ENCODE results near the gene PTPRN2.
A peak's percentile ranks its signal among the peaks of the same experiment; 100 is the strongest.
"Not testable (repeated sequence)": the region's sequence is repeated elsewhere in the genome, so short reads cannot be mapped to it uniquely, and the experiment has no call there.

PTPRN2 gene

GRCh38 chr7:157862731-157863130, 724.9 kb downstream of the PTPRN2 start:
- no peak for DNase-seq (ENCODE audit: low read depth)

GRCh38 chr7:157861551-157861950, 726.1 kb downstream of the PTPRN2 start:
- no peak for DNase-seq (ENCODE audit: low read depth)

DNA sequence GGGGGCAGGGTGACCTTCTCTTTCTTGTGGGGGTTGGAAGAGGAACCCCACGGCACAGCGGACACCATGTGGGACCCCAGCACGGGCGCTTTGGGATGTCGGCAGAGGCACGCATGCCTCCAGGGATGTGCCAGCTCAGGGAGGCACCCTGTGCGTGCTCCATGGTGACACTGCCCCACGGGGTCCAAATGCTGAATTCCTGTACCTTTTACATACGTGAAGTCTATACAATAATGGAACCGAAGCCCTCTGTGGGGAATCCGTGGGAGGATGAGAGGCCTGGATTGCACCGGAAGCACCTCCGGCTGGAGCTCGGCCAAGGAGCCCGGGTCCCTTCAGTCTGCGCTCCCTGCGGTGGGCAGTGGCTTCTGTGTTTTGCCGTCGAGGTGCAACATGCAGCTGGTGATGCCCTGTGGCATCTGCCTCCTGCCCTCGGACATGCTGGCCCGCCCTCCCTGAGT, 726.6 kb downstream of the PTPRN2 start:
- no peak for DNase-seq (ENCODE audit: low read depth)

GRCh38 chr7:157860406-157860805, 727.2 kb downstream of the PTPRN2 start:
- no peak for DNase-seq (ENCODE audit: low read depth)

GRCh38 chr7:157859915-157860314, 727.7 kb downstream of the PTPRN2 start:
- DNase-seq (ENCODE audit: low read depth) = no peak

DNA sequence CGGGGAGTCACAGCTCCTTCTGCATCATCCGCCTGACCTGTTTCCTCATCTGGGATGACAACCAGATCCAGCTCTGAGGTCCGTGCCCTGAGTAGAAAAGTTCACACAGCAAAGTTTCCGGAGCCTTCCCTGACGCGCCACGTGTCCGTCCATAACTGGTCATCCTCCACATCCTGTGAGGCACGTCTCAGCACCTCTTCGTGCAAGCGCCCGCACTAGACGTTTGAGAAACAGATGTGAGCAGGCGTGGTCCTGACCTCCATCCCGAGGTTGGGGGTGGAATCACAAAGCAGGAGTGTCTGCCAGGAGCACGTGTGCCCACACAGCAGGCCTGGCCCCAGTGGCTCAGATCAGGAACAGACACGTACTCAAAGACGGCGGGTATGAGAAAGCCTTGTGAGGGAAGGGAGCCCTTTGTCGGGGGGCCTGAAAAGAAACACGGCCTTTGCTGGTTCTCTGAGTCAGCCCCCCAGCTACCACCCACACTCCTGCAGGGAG, 730.0 kb downstream of the PTPRN2 start:
- DNase-seq (ENCODE audit: low read depth) = no peak

DNA sequence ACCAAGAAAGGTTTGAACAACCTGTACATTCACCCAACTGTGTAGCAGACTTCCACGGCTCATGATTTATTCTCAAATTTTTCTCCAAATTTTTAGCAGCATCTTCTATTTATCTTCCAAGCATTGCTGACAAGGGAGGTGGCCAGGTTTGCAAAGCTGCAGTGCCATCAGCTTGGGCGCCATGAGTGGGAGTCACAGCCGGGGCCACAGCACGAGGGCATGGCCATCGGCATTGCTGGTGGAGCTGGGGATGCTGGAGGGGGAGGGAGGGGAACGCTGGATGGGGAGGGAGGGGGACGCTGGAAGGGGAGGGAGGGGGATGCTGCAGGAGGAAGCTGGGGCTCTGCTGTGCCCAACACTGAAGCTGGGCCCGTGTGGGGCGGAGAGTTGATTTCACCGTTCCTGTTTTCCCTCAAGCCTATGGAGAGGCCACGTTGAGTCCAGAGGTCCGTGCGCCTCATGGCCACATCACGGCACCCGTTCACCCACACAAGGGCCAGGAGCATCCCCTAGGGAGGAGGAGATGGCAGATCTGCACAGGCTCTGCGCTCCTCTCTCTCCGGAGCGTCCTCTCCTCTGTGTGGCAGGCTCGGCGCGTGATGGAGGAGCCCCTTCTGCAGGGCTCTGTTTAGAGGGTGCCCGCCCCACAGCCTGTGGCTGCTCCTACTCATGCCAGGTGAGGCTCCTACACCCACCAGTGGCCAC, 730.6 kb downstream of the PTPRN2 start:
- no peak for DNase-seq (ENCODE audit: low read depth)

DNA sequence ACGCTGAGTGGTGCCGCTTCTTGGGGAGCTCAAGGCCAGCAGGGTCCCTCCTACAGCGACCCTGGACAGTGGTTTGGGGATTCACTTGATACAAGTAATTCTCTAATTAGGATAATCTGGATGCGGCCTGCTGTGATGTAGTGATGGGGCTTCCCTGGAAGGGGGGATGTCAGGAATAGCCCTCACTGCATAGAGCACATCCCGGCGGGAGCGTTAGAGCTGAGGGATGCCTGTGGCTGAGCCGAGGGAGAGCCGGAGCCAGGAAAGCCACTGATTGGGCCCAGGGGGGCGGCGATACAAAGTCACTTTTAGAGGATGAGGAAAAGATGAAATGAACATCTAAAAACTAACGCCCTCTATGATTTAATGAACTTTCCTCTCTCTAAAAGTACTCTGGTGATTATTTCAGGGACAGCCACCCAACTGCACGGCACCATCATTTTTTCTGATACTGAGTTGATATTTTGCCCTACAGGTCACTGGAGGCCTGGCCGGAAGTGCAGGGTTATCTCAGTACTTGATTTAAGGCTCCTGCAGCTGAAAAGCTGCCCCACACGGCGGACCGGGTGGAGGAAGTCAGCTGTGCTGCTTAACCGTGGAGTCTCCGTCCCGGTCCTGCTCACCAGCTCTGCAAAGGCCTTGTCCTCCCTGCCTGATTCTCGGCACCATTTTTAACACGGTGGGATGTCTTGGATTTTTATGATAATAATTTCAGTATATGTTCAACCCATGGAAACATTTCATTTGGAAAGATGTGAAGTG, 732.0 kb downstream of the PTPRN2 start:
- no peak for DNase-seq (ENCODE audit: low read depth)

DNA sequence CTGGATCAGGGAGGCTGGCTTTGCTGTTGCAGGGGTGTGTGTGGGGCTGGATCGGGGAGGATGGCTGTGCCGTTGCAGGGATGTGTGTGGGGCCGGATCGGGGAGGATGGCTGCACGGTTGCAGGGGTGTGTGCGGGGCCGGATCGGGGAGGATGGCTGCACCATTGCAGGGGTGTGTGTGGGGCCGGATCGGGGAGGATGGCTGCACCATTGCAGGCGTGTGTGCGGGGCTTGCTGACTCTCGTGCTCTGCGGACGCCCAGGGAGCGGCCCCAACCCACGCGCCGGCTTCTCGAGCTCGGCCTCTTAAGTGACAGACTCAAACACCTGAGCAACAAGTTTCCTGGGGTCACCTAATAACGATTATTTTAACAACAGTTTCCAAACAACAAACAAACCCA, 732.6 kb downstream of the PTPRN2 start:
- DNase-seq (ENCODE audit: low read depth) = no peak

GRCh38 chr7:157854066-157854891, 733.3 kb downstream of the PTPRN2 start:
- DNase-seq (ENCODE audit: low read depth) = no peak

DNA sequence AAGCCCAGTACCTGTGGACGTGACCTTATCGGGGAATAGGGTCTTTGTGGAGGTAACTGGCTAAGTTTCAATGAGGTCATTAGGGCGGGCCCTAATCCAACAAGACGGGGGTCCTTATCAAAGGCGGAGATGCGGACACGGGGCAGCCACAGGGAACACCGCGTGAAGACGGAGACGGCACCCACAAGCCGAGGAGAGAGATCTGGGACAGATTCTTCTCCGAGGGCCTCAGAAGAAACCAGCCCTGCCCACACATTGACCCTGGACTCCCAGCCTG, 733.9 kb downstream of the PTPRN2 start:
- no peak for DNase-seq (ENCODE audit: low read depth)

DNA sequence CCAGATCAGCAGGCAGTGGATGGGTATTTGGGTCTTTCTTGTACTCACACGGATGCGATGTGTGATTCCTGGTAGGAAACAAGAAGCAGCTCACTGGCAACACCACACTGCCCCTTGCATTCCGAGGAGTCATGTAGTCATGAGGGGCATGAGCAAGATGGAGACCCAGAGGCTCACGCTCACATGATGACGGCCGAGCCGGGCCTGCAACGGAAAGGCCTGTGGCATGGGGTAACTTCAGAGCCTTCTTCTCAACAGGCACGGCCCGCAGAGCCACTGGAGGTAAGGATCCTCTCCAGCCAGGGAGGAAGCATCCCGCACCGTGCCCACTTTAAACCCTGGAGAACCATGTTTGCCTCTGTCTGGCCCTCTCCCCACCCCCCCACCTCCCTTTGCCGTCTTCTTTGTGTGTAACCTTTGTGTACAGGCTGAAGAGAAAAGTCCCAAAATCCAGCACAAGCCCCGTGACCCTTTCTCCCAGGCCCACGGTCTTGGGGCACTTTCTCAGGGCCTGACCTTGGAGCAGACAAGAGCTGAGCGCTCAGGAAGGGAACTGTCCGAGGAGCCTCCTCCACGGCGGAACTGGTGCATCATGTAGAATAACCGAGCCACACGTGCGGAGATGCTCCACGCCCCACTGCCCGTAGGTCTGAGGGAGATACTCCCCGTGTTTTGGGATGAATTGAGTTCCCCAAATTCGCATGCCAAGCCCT, 734.4 kb downstream of the PTPRN2 start:
- no peak for DNase-seq (ENCODE audit: low read depth)

- peak; percentile 75 for DNase-seq (ENCODE audit: low read depth)
These were observed 736.0 kb downstream of the PTPRN2 start for GRCh38 chr7:157851501-157852067.

DNA sequence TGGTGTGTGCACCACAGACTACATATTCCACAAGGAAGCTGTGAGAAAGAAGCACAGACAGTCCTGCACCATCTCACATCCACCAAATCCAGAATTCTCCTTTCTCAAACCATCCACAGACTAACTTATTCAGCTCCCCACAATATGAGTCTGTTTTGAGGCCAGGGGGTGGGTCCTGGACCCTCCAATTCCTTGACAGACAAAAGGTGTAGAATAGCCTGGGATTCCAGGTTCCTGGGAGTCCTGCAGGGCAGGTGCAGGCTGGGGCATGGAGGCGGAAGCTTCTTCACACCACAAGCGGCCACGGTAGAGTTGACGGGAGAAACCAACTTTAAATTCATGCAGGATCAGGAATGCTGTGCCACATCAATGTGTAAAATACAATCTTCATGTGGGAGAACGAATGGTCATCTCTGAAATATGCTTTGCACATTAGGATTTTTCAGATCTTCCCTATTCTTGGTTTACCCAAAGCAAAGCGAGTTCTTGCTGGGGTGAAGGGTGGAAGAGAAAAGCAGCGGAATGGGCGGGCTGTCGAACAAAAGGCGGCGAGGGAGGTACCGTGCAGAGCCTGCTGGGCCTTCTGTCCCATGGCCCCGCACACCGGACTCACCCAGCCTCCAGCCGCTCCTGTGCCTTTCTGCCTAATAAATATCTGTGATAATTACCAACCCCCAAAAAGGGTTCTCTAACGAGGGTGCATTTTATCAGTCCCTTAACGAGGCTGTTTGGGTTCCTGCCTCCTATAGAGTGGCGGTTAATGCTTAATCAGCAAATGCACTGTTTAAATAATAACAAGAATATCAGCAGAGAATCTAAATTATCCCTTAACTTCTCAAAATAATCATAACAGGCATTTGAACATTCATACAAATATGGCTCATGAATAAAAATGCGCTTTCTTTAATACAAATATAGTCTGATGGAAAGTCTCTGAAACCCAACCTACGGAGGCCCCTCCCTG, 736.9 kb downstream of the PTPRN2 start:
- DNase-seq (ENCODE audit: low read depth) = no peak

DNA sequence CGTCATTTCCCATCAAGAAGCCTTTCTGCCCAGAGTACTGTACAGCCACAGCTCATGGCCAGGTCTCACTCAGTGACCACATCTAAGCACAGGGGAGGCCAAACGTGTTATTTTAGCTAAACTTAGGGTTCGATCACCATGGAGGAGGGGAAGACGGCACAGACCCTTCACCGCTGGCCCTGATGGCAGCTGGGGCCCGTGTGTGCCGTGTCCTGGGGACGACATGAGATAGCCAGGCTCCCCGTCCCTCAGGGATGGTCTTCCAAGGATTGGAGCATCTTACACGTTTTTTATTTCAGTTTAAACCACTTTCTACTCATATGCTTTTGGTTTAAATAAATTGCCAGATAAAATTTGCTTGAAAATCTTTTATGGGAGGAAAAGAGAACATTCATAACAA, 737.9 kb downstream of the PTPRN2 start:
- no peak for DNase-seq (ENCODE audit: low read depth)

GRCh38 chr7:157849341-157849596, 738.4 kb downstream of the PTPRN2 start:
- DNase-seq (ENCODE audit: low read depth) = no peak

- no peak for DNase-seq (ENCODE audit: low read depth)
These were observed 738.9 kb downstream of the PTPRN2 start for GRCh38 chr7:157848508-157849340.

GRCh38 chr7:157847756-157848487, 739.7 kb downstream of the PTPRN2 start:
- not testable (repeated sequence) for DNase-seq (ENCODE audit: low read depth)

GRCh38 chr7:157846746-157847145, 740.9 kb downstream of the PTPRN2 start:
- DNase-seq (ENCODE audit: low read depth) = not testable (repeated sequence)

Data from stimulated activated CD4-positive, alpha-beta T cell treated with anti-CD3 and anti-CD28 coated beads, Interleukin-2, amount 100 ng/mL, for 4 hours (primary cell).